SK-N-SH (cell line): ENCODE measurements around the gene NID1. TPM values are rescaled to one million over a fixed set of nuclear protein-coding genes. Genes with fewer than 3 reads are reported as not detected.

Experiments
- CTCF ChIA-PET: fragments of 300-600, 350-600 bp; formaldehyde crosslinking; extraction: SDS; loops from one replicate; lab custom pipeline; 2021; lab: Yijun Ruan, JAX
- POLR2A ChIA-PET: fragments of 350-600 bp; sonication (Branson Sonifier 250); formaldehyde crosslinking; extraction: SDS; loops from one replicate; lab custom pipeline; 2020; ENCODE audit warnings: antibody characterized with exemption, inconsistent platforms; lab: Yijun Ruan, JAX
- DNase-seq: peaks from one replicate; pipeline ENCODE4 v3.0.0; 2012
- H2AFZ ChIP-seq: fragments of 200-600 bp; sonication (generic); 2 replicates; pipeline ENCODE4 v1.8.1; 2016; ENCODE audit warnings: antibody characterized with exemption, mild to moderate bottlenecking, low read depth
- H3F3A ChIP-seq: fragments of 200-600 bp; sonication (generic); replicated peaks from 2 replicates; pipeline ENCODE3; 2016; ENCODE audit warnings: antibody characterized with exemption, mild to moderate bottlenecking; ENCODE audit not compliant: insufficient read depth
- H3K27ac ChIP-seq, 2 experiments: fragments of 200-500 bp in 1 of 2; fragments of 200-600 bp in 1 of 2; sonication (Bioruptor generic) in 1 of 2; sonication (generic), shearing (Covaris generic) in 1 of 2; 2 replicates each; pipeline versions ENCODE4 v1.5.1 to v1.6.1; 2014 to 2016; ENCODE audit warnings: low read depth in 2 of 2, inconsistent platforms in 1 of 2, low read length in 1 of 2, mild to moderate bottlenecking in 1 of 2, mixed read lengths in 1 of 2
- H3K27me3 ChIP-seq: fragments of 200-600 bp; sonication (generic), shearing (Covaris generic); 2 replicates; pipeline ENCODE4 v1.6.1; 2016; ENCODE audit warnings: mixed run types; ENCODE audit not compliant: insufficient read depth
- H3K36me3 ChIP-seq, 2 experiments: fragments of 200-500 bp in 1 of 2; fragments of 200-600 bp in 1 of 2; sonication (Bioruptor generic) in 1 of 2; sonication (generic) in 1 of 2; replicated peaks in 1 of 2; 2 replicates each; pipeline versions ENCODE3 to v1.5.1; 2014 to 2016; ENCODE audit warnings: low read length in 1 of 2, mild to moderate bottlenecking in 1 of 2; ENCODE audit not compliant: insufficient read depth in 2 of 2, control insufficient read depth in 1 of 2
- H3K4me1 ChIP-seq, 2 experiments: fragments of 200-500 bp in 1 of 2; fragments of 200-600 bp in 1 of 2; sonication (Bioruptor generic) in 1 of 2; sonication (generic), shearing (Covaris generic) in 1 of 2; 2 replicates each; pipeline versions ENCODE4 v1.5.1 to v1.6.1; 2014 to 2016; ENCODE audit warnings: low read depth in 1 of 2, low read length in 1 of 2, mixed run types in 1 of 2; ENCODE audit not compliant: insufficient read depth in 2 of 2, control insufficient read depth in 1 of 2
- H3K4me2 ChIP-seq: fragments of 200-600 bp; sonication (generic), shearing (Covaris generic); 2 replicates; pipeline ENCODE4 v1.6.1; 2017; ENCODE audit warnings: mixed run types
- H3K4me3 ChIP-seq, 2 experiments: fragments of 200-500 bp in 1 of 2; fragments of 200-600 bp in 1 of 2; sonication (Bioruptor generic) in 1 of 2; sonication (generic), shearing (Covaris generic) in 1 of 2; 2 replicates each; pipeline versions ENCODE4 v1.5.1 to v1.8.1; 2014 to 2016; ENCODE audit warnings: low read depth in 2 of 2, inconsistent platforms in 1 of 2, low read length in 1 of 2, mild to moderate bottlenecking in 1 of 2, mixed read lengths in 1 of 2, moderate library complexity in 1 of 2
- H3K79me2 ChIP-seq: fragments of 200-600 bp; sonication (generic); 2 replicates; pipeline ENCODE4 v1.8.1; 2017; ENCODE audit warnings: mild to moderate bottlenecking; ENCODE audit not compliant: insufficient read depth
- H3K9ac ChIP-seq: fragments of 200-600 bp; sonication (generic); 2 replicates; pipeline ENCODE4 v1.6.1; 2017; ENCODE audit warnings: mixed run types
- H3K9me2 ChIP-seq: fragments of 200-600 bp; sonication (generic); 2 replicates; pipeline ENCODE4 v1.6.1; 2017; ENCODE audit warnings: mixed run types
- H3K9me3 ChIP-seq: fragments of 200-600 bp; sonication (generic); 2 replicates; pipeline ENCODE4 v1.6.1; 2017; ENCODE audit warnings: mixed run types, mild to moderate bottlenecking, moderate library complexity
- H4K20me1 ChIP-seq: fragments of 200-600 bp; sonication (generic); 2 replicates; pipeline ENCODE4 v1.6.1; 2017; ENCODE audit warnings: mild to moderate bottlenecking, mixed run types; ENCODE audit not compliant: insufficient read depth
- CHD2 ChIP-seq: fragments of 150-350 bp; IDR thresholded peaks from 2 replicates; pipeline ENCODE4 v1.6.1; 2018; ENCODE audit warnings: low read length; ENCODE audit not compliant: partially characterized antibody
- EP300 ChIP-seq, 2 experiments: IDR thresholded peaks; 2 replicates each; pipeline versions ENCODE4 v1.4.0 to v1.6.1; 2012; ENCODE audit warnings: borderline replicate concordance in 1 of 2, low read depth in 1 of 2, low read length in 1 of 2
- EZH2phosphoT487 ChIP-seq: fragments of 200-600 bp; sonication (generic); IDR thresholded peaks from 2 replicates; pipeline ENCODE4 v1.6.1; 2017; ENCODE audit warnings: low read depth, mixed run types, mild to moderate bottlenecking, antibody characterized with exemption, moderate library complexity, borderline replicate concordance
- GABPA ChIP-seq: IDR thresholded peaks from 2 replicates; pipeline ENCODE4 v1.4.0; 2012; ENCODE audit warnings: low read depth, mild to moderate bottlenecking
- JUND ChIP-seq: IDR thresholded peaks from 2 replicates; pipeline ENCODE4 v1.4.0; 2012
- MXI1 ChIP-seq: IDR thresholded peaks from 2 replicates; pipeline ENCODE4 v1.6.1; 2012; ENCODE audit warnings: mild to moderate bottlenecking, low read depth, low read length, improper control_type of control experiment
- NFIC ChIP-seq: IDR thresholded peaks from 2 replicates; pipeline ENCODE4 v1.4.0; 2012; ENCODE audit warnings: borderline replicate concordance
- NRF1 ChIP-seq: IDR thresholded peaks from 2 replicates; pipeline ENCODE4 v1.6.1; 2012; ENCODE audit warnings: low read depth, mild to moderate bottlenecking, low read length
- POLR2AphosphoS5 ChIP-seq: IDR thresholded peaks from 2 replicates; pipeline ENCODE4 v1.6.1; 2012; ENCODE audit warnings: low read depth, low read length
- RCOR1 ChIP-seq: fragments of 150-350 bp; IDR thresholded peaks from 2 replicates; pipeline ENCODE4 v1.6.1; 2017; ENCODE audit warnings: antibody characterized with exemption, low read length
- RXRA ChIP-seq: IDR thresholded peaks from 2 replicates; pipeline ENCODE4 v1.4.0; 2012; ENCODE audit warnings: low read depth, mild to moderate bottlenecking, borderline replicate concordance
- SIN3A ChIP-seq: IDR thresholded peaks from 2 replicates; pipeline ENCODE4 v1.6.1; 2012; ENCODE audit warnings: low read depth, mild to moderate bottlenecking, low read length, moderate library complexity, borderline replicate concordance
- SMC3 ChIP-seq: IDR thresholded peaks from 2 replicates; pipeline ENCODE4 v1.6.1; 2012; ENCODE audit warnings: low read depth, low read length, improper control_type of control experiment
- TCF12 ChIP-seq: IDR thresholded peaks from 2 replicates; pipeline ENCODE4 v1.4.0; 2012
- TEAD4 ChIP-seq: IDR thresholded peaks from 2 replicates; pipeline ENCODE4 v1.4.0; 2012; ENCODE audit warnings: mild to moderate bottlenecking, borderline replicate concordance; ENCODE audit not compliant: insufficient read depth
- USF1 ChIP-seq: IDR thresholded peaks from 2 replicates; pipeline ENCODE4 v1.4.0; 2012; ENCODE audit warnings: low read depth, borderline replicate concordance
- USF2 ChIP-seq: fragments of 150-350 bp; IDR thresholded peaks from 2 replicates; pipeline ENCODE4 v1.6.1; 2017; ENCODE audit warnings: antibody characterized with exemption, low read length, low read depth, borderline replicate concordance
- WGBS: methylation state at CpG from one replicate; pipeline ENCODE4 v1.1.6; 2017; ENCODE audit warnings: low lambda C conversion rate; 5-methylcytosine and 5-hydroxymethylcytosine counted together
- polyA plus RNA-seq, 3 experiments: library from polyadenylated mRNA; depleted of rRNA; stranded (reverse); fragments of >200 nt; gene quantifications; 2 replicates each; pipeline ENCODE4 v1.2.3, GENCODE V29; 2012
- TF ChIP-seq, protein P1 (sequence below): IDR thresholded peaks from 2 replicates; pipeline ENCODE4 v1.4.0; 2012; ENCODE audit warnings: low read depth

NID1 gene
- polyA plus RNA-seq, 1 of the 3 experiments (the other 2 are of a cell fraction): 74.3 TPM

DNA sequence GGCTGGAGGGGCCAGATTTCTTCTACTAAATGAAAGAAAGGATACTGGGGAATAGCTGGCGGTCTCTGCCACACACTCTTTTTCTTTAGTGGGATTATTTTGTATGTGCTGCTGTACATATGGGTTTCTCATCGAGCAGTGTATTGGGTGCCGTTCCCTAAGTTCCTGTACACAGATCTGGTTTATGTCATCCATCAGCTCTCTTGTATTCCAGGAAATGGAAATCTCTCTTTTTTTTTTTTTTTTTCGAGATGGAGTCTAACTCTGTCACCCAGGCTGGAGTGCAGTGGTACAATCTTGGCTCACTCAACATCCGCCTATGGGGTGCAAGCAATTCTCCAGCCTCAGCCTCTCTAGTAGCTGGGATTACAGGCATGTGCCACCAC lies 27.0 kb upstream of the NID1 start:
- no peaks in the 10 kb centered on the region for H3K4me1 ChIP-seq
- 62% methylated on average over 5 of the region's 5 CpGs for WGBS
- H3K9ac ChIP-seq: no peak overlapping the region
- H3K27ac ChIP-seq: no peak overlapping the region
- H3K79me2 ChIP-seq: no peaks in the 10 kb centered on the region
- no peak overlapping the region for H2AFZ ChIP-seq
- no peaks in the 10 kb centered on the region for H3K9me2 ChIP-seq
- POLR2A ChIA-PET: no interaction called here
- H3F3A ChIP-seq: peaks cover 12% of the 10 kb centered on the region
- H3K4me2 ChIP-seq: no peak overlapping the region
- no peaks in the 10 kb centered on the region for H3K27me3 ChIP-seq
- no peak for DNase-seq
- TF ChIP-seq JUND (no peak), CHD2 (no peak), USF1 (no peak), GABPA (no peak), USF2 (no peak), SMC3 (no peak), EP300 (IDR thresholded peaks at IDR 0.05; ENCODE audit: borderline replicate concordance in 1 of 2, low read depth in 1 of 2, low read length in 1 of 2) (no peak), NRF1 (no peak), POLR2AphosphoS5 (no peak)
- no peak overlapping the region for H3K4me3 ChIP-seq
- CTCF ChIA-PET: interaction anchor here (1.3 kb wide), 1 partner anchor 13 kb away, joined by 6 read pairs; no protein-coding TSS in a partner anchor
- no peaks in the 10 kb centered on the region for H4K20me1 ChIP-seq
- H3K9me3 ChIP-seq: peaks cover 7% of the 10 kb centered on the region; the same call in 1 of the 2 replicates
- no peaks in the 10 kb centered on the region for H3K36me3 ChIP-seq

DNA sequence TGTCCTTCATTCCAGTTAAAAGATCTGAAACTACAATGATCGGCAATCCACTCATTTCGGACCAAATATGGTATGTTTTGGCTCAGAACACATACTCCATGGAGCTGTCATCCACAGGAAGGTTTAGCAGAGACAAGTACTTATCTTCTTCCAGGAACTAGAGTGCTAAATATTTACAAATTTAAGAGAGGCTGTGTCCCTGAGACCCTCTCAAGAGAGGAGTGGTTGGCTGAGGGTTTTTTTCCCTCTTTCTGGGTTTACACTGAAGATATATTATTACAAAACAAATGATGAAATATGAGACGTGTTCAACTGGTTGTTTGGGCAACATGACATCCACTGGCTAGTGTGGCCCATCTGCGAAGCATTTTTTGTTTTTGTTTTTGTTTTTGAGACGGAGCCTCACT lies 25.9 kb upstream of the NID1 start:
- H3F3A ChIP-seq: peaks cover under 1% of the 10 kb centered on the region
- H3K9me3 ChIP-seq: no peaks in the 10 kb centered on the region
- H3K4me3 ChIP-seq: no peak overlapping the region
- H3K4me2 ChIP-seq: no peak overlapping the region
- TF ChIP-seq JUND (no peak), TCF12 (no peak)
- TF ChIP-seq, all 33 proteins: peak for 0
- Histone ChIP-seq H3K27me3 (no peaks in the 10 kb centered on the region), H3K27ac (no peak overlapping the region), H3K9me2 (no peaks in the 10 kb centered on the region), H3K9ac (no peak overlapping the region), H3K4me1 (no peaks in the 10 kb centered on the region), H4K20me1 (no peaks in the 10 kb centered on the region), H3K36me3 (no peaks in the 10 kb centered on the region), H2AFZ (no peak overlapping the region), H3K79me2 (no peaks in the 10 kb centered on the region)
- CTCF ChIA-PET: no interaction called here
- POLR2A ChIA-PET: no interaction called here
- WGBS: 76% methylated on average over 5 of the region's 5 CpGs
- no peak for DNase-seq

GRCh38 chr1:236089046-236089773 lies 24.3 kb upstream of the NID1 start:
- Histone ChIP-seq H2AFZ (no peak overlapping the region), H3K4me2 (no peak overlapping the region), H4K20me1 (no peaks in the 10 kb centered on the region), H3K9ac (no peak overlapping the region), H3K4me3 (no peak overlapping the region), H3K79me2 (no peaks in the 10 kb centered on the region), H3K27me3 (no peaks in the 10 kb centered on the region), H3K27ac (no peak overlapping the region), H3K36me3 (no peaks in the 10 kb centered on the region), H3K9me3 (no peaks in the 10 kb centered on the region), H3K4me1 (no peaks in the 10 kb centered on the region), H3K9me2 (no peaks in the 10 kb centered on the region), H3F3A (peaks cover under 1% of the 10 kb centered on the region)
- WGBS: 76% methylated on average over 12 of the region's 12 CpGs
- no peak for DNase-seq
- POLR2A ChIA-PET: no interaction called here
- CTCF ChIA-PET: no interaction called here
- TF ChIP-seq RXRA (no peak), JUND (no peak), POLR2AphosphoS5 (no peak), USF1 (no peak), RCOR1 (no peak), MXI1 (no peak), NFIC (no peak), EP300 (IDR thresholded peaks at IDR 0.05; ENCODE audit: borderline replicate concordance in 1 of 2, low read depth in 1 of 2, low read length in 1 of 2) (no peak), SMC3 (no peak), EZH2phosphoT487 (no peak), TEAD4 (no peak), SIN3A (no peak)
- TF ChIP-seq, protein P1, sequence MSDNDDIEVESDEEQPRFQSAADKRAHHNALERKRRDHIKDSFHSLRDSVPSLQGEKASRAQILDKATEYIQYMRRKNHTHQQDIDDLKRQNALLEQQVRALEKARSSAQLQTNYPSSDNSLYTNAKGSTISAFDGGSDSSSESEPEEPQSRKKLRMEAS: no peak
